GM21576 (cell line): ENCODE data around the gene TMEM26.
"Not testable (repeated sequence)": the region's sequence is repeated elsewhere in the genome, so short reads cannot be mapped to it uniquely, and the experiment has no call there.

Source experiments
- ATAC-seq: cut with Tn5 transposase; IDR thresholded peaks from one replicate; pipeline ENCODE4 v1.9.1; 2021; ENCODE audit warnings: mild to moderate bottlenecking, moderate library complexity; ENCODE audit not compliant: unreplicated experiment

The TMEM26 gene

DNA sequence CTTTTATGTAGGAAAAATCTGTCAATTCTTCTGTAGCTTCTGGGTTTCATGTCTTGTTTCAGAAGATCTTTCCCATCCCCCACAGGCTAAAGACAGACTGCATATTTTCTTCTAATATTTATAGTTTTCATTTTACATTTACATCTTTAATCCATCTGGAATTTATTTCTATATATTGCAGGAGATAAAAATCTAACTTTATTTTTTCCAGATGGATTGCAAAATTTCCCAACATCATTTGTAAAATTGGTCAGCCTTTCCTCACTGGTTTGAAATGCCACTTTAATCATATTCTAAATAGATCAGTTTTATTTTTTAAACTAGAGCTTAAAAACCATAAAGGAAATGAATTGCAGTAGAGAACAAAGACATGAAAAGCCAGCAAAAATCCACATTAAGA lies 46.9 kb downstream of the TMEM26 start:
- ATAC-seq = no peak

DNA sequence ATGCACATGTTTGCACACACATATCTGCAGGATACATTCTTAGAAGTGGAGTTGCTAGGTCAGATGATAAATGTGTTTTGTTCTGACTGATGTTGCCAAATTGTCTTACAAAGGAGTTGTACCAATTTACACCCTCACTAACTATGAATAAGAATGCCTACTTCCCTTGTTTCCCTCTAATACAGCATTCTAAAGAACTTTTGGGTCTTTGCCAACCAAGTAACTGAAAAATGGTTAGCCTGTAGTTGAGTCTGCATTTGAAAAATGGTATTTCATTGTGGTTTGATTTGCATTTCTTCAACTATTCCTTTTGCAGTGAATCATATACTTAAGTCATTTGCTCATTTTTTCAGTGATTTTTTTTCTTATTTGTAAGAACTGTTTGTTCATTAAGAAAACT lies 48.4 kb downstream of the TMEM26 start:
- ATAC-seq = no peak

DNA sequence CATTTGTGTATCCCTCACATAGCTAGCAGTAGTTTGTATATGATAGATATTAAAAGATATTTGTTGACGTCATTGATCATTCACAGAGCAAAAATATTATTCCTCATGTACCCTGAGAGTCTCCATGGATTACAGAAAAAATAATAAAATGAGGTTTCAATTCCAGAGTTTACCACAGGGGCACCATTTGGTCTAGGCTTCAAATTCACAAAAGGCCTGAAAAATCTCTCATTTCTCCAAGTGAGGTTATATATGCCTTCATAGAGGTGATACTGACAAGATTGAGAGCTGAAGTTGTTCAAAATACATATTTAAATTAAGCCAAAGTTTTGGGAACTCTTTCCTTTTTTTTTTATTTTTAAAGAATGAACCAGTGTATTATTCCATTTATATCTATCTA lies 52.7 kb downstream of the TMEM26 start:
- ATAC-seq = no peak

DNA sequence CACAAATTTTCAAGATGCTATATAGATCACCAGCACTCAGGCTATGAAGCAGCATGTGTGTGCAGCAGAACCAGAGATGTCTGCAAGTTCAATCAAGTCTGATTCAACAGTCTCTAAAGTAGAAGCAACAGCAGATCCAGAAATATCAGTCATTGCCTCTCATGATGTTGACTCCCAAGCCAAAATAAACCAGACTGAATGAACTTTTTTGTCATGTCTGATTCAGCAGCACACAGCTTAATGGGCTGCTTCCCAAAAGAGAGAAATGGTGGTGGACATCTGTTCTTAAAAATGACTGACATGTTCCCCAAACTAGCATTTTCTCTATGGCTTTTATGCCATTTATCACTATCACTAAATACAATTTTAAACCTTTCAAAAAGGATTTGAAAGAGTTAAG lies 53.8 kb downstream of the TMEM26 start:
- no peak for ATAC-seq

DNA sequence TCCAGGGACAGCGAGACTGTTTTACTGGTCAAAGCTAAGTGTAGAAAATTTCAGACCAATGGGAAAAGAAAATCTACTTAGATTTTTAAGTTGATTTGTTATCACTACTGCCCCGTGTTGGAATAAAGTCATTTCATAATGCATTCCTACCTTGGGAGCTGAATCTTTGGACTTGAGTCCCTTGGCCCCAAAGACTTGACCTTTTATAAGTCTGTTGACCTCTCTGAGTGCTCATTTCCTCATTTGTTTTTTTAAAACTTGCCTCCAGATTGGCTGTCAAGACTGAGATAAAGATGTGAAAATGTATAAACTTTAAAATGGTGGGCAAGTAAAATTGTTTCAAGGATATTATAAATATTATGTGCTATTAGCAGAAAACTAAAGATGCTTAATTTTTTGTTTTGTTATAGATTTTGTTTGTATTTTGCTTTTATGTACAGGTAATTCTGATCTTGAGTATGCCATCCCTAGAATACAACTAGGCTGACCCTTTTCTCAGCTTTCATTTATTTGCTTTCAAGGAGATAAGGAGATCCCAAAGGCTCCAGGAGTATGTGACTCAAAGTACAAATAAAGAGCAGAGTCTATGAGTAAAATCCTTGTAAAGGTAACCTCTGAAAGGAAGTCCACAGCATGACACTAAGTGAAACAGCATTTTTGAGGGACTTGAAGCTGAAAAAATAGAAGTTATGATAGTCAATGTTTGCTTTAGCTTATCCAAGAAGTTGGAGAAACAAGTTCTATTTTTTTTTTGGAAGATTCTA lies 54.6 kb downstream of the TMEM26 start:
- ATAC-seq = no peak

DNA sequence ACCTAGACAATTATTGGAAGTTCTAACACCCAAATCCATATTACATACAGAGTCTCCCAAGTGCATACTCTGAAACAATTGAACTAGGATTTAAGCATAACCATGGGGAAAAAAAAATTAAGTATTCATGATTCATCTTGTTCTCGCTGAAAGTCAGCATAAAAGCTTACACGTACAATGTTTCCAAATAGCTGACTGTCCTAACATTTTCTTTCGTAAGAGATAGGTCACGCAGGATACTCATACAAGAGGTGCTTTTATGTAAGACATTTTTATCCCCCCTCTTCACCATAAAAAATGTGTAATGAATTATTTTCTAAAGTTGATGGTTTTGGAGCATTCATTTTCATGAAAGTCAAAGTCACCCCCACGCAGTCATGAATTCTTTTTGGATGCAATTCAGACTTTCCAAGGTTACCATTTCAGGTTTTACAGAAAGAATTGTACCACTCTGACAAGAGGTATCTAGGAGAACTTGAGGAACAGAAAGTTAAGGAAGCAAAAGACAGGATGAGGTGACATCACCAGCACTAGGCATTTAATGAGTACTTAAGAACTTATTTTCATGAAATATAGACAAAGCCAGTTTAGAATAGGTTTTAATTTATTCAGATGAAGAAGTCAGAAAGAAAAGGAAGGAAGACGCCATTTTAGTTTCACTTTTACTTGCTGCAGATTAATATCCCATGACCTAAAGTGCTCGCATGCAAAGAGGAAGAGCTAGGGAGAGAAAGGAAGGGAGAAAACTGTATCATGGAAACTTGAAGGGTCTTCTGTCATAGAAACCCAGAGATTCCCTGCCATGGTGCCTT lies 55.8 kb downstream of the TMEM26 start:
- ATAC-seq = peak; percentile 66

DNA sequence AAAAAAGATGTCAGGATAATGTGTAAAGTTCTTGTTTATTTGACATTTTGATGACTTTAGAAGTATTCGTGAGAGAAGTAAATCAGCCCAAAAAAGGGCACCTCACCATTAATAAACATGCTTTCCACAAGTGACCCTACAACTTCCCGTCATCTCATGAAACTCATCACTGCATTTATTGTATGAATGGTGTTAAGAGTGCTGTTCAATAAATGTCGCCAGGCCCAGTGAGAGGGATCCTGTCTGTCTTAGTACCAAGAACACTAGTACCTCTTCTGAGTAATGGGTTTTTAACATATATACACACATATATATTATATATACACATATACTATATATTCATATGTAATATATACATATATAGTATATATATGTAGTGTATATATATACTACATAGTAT lies 61.9 kb downstream of the TMEM26 start:
- ATAC-seq = peak; percentile 15

DNA sequence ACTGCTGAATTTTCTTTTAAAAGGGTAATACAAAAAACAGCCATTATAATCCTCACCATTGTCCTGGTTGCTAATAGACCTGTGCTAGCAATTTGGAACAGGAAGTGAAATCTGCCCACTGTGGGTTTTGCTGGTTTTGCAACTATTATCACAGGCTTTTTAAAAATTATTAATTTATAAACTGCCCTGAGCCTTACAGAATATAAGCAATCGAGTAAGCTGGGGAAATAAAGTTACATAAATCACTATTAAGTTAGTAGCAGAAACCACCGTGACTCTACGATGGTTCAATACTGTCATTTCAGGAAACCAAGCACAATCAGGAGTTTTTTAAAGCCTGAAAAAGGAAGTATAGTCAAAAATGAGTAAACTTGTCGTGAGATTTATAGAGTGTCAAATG lies 62.3 kb downstream of the TMEM26 start:
- peak; percentile 76 for ATAC-seq

DNA sequence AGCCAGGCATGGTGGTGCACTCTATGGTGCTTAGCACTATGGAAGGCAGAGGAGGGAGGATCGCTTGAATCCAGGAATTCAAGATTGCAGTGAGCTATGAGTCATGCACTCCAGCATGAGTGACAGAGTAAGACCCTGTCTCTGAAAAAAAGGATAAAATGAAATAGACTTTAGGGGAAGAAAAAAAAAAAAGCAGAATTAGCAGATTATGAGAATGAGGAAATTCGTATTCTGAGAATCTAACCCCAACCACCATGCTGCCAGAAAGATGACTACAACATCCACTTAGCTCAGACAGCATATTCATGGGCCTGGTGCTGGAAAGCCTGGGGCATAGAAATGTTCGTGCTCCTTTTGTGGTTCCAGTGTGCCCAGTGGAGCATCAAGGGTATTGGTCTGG lies 63.3 kb downstream of the TMEM26 start:
- ATAC-seq = no peak

DNA sequence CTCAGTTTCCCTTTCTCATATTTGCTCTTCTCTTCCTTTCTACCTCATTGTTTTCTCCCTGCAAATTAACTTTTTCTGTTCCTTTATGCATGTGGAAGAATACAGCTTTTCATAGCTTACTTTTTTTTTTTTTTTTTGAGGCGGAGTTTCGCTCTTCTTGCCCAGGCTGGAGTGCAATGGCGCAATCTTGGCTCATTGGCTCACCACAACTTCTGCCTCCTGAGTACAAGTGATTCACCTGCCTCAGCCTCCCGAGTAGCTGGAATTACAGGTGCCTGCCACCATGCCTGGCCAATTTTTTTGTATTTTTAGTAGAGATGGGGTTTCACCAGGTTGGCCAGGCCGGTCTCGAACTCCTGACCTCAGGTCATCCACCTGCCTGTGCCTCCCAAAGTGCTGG lies 64.2 kb downstream of the TMEM26 start:
- ATAC-seq = not testable (repeated sequence)

DNA sequence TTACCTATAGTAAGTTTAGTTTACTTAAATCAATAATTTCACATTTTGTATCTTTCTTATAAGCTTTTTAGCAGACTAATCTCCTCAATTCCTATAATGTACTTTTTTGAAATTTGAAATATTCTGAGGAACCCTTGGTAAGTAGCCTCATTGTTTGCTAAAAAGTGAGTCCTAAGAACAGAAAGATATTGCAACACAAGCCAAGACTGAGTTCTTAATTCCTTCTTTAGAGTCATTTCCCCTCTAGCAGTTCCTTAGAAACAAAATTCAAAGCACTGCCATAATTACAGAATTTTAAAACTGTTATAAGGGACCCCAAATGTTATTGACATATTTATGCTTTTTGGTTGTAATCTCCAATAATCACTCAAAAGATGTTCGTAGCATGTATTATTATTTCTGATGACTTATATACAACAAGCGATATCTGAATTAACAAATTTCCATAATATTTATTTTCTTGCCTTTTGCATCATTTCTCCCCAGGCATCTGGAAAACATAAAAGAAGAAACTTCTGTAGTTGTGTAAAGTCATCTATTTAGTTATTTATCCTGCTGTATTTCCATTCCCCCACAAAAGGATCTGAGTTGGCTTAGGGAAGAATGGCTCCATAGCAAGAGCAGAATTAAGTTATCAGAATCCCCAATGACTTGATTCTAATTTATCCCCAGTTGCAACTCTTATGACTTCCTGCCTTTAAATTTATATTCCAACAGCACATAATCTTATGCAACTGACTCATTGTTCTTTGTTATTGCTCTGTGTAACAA lies 67.8 kb downstream of the TMEM26 start:
- ATAC-seq = no peak

DNA sequence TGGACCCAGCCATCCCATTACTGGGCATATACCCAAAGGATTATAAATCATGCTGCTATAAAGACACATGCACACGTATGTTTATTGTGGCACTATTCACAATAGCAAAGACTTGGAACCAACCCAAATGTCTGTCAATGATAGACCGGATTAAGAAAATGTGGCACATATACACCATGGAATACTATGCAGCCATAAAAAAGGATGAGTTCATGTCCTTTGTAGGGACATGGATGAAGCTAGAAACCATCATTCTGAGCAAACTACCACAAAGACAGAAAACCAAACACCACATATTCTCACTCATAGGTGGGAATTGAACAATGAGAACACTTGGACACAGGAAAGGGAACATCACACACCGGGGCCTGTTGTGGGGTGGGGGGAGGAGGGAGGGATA lies 72.0 kb downstream of the TMEM26 start:
- ATAC-seq = not testable (repeated sequence)

DNA sequence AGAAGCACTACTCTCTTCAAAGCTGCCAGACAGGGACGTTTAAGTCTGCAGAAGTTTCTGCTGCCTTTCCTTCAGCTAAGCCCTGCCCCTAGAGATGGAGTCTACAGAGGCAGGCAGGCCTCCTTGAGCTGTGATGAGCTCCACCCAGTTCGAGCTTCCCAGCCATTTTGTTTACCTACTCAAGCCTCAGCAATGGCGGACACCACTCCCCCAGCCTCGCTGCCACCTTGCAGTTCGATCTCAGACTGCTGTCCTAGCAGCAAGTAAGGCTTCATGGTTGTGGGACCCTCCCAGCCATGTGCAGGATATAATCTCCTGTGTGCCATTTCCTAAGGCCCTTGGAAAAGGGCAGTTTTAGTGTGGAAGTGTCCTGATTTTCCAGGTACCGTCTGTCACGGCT lies 74.3 kb downstream of the TMEM26 start:
- ATAC-seq = no peak

DNA sequence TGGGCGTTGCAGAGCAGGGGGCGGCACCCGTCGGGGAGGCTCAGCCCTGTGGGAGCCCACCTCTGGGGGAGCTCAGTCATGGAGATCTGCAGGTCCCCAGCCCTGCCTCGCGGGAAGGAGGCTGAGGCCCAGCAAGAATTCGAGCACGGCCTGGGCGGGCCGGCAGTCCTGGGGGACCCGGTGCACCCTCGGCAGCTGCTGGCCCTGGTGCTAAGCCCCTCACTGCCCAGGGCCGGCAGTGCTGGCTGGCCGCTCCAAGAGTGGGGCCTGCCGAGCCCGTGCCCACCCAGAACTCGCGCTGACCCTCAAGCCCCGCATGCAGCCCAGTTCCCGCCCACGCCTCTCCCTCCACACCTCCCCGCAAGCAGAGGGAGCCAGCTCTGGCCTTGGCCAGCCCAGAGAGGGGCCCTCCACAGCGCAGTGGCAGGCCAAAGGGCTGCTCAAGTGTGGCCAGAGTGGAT lies 76.2 kb downstream of the TMEM26 start:
- no peak for ATAC-seq

DNA sequence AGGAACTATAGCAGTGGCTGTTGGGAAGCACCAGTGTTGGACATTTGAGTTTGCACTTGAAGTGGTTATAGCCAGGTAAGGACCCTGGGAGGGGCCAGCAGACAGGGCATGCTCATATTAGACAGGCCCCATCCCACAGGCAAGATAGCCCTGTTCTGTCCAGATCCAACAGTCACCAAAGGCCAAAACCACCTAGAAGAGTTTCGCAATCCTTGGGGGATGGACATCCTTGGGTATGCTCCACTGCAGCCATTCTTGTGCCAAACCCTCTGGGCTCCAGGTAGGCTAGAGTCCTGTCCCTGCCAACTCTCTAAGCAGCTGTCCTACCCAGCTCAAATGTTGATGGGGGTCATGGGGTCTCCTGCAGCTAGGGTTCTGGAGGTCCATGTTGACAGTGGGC lies 76.8 kb downstream of the TMEM26 start:
- no peak for ATAC-seq

DNA sequence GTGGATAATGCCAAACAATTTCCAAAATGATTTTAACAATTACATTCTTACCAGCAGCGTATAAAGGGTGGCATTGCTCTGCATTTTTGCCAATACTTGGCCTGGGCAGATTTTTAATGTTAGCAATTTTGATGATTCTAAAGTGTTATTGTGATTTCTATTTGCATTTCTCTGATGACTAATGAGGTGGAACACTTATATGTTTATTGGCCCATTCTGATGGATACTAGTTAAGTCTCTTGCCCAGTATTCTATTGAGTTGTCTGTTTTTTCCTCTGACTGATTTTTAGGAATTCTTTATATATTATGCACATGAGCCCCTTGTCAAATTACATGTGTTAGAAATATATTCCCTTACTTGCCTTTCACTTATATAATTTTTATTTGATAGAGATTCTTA lies 86.8 kb downstream of the TMEM26 start:
- no peak for ATAC-seq

DNA sequence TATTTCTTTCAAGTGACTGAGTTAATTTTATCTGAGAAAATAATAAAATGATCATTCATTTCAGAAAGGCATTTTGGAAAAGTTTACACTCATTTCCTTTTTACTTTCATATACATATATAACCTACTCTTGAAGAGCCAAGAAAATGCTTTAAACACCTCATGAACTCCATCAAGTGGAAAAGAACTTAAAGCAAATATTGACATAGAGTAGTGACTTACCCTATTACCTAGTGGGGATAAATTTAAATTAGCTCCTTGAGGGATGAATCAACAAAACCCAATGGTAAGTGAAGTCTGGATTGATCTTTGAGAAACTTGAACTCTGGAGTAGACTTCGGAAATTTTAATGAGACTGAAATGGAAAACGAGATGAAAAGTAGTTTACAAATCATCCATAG lies 88.6 kb downstream of the TMEM26 start:
- ATAC-seq = no peak

DNA sequence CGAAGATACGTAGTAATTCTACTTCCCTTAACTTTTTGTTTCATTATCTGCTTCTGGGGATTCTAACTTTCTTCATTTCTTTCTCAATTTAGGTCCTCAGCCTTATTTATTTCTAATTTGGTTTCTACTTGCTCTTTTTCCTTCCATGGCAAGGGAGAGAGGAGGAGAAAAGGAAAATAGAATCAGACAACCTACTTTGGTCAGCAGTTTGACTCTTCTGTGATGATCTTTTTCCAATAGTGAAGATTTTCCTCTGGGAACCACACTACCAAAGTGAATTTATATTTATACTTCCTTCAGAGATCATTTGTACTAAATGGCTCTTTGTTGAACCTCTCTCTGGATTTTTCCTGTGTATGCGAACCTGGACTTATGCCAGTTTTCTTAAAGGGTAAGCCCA lies 90.2 kb downstream of the TMEM26 start:
- no peak for ATAC-seq

DNA sequence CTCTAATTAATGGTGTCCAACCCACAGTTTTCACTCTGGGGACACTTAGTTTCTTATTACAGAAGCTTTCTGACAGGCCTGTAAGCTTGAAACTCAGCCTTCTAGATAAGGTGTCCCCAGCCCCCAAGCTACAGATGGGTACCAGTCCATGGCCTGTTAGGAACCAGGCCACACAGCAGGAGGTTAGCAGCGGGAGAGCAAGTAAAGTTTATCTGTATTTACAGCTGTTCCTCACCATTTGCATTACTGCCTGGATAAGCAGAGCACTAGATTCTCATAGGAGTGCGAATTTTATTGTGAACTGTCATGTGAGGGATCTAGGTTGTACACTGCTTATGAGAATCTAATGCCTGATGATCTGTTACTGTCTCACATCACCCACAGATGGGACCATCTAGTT lies 93.7 kb downstream of the TMEM26 start:
- no peak for ATAC-seq

DNA sequence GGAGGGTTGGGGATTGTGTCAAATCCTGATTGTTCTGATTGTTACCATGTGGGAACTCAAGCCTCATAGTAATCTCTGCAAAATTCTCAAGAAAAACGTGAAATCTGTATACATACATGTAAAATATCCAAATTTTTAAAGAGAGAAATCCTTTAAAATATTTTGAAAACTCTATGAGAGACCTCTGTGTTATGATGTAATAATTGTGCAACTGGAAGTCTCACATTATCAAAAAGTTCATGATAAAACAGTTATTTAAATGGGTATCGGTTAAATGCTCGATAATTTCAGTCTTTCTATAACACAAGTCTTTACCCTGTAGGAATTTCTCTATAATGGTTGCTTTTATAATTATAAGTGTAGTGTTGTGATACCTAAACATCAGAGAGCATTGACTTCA lies 95.5 kb downstream of the TMEM26 start:
- ATAC-seq = no peak
